ENCODE data around the gene ICA1L.
"Not testable (repeated sequence)": the region's sequence is repeated elsewhere in the genome, so short reads cannot be mapped to it uniquely, and the experiment has no call there.

Gene ICA1L

GRCh38 chr2:202871300-202872141, at the start of gene ICA1L:
Gene ICA1L, minus strand, starts transcription at chr2:202871766. Its CDS starts 42,757 bp downstream, at chr2:202829009.
- peak; percentile 44 for DNase-seq

DNA sequence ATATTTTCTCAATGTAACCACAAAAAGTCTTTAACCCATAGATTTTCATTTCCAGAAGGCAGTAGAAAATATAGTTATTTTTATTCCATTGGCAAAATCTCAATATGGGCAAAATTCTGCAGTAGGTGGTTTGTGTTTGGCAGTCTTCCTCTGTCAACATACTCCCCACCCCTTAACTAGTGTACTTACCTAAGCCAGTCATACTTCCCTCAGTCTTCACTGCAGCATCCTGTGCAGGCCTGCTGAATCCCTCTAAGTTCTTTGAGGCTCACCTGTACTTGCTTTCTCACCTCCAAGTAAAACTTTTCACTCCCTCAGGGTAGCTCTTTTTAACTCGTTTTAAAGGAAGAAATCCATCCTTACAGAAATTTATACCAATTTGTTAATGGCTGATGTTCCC, 47.3 kb upstream of the ICA1L start:
- no peak for DNase-seq

GRCh38 chr2:202912342-202913201, 41.0 kb upstream of the ICA1L start:
- DNase-seq = not testable (repeated sequence)

GRCh38 chr2:202911512-202912341, 40.2 kb upstream of the ICA1L start, which contains the start of the genes CARF and WDR12:
Gene CARF, plus strand, starts transcription at chr2:202912275. Its CDS starts 29,628 bp downstream, at chr2:202941903.
Gene WDR12, minus strand, starts transcription at chr2:202911673. Its CDS starts 197 bp downstream, at chr2:202911476.
- peak; percentile 90 for DNase-seq

- DNase-seq = no peak
Observed at GRCh38 chr2:202911203-202911511, 39.6 kb upstream of the ICA1L start.

- no peak for DNase-seq
Observed at GRCh38 chr2:202910698-202911097, 39.1 kb upstream of the ICA1L start.

DNA sequence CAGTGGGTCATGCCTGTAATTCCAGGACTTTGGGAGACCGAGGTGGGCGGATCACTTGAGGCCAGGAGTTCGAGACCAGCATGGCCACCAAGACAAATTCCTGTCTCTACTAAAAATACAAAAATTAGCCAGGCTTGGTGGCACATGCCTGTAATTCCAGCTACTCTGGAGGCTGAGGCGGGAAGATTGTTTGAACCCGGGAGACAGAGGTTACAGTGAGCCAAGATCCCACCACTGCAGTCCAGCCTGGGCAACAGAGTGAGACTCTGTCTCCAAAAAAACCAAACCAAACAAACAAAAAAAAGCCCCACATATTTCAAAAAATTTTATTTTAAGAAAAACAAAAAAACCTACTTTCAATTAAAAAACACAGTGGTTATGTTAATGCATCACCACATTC, 38.7 kb upstream of the ICA1L start:
- DNase-seq = not testable (repeated sequence)

DNA sequence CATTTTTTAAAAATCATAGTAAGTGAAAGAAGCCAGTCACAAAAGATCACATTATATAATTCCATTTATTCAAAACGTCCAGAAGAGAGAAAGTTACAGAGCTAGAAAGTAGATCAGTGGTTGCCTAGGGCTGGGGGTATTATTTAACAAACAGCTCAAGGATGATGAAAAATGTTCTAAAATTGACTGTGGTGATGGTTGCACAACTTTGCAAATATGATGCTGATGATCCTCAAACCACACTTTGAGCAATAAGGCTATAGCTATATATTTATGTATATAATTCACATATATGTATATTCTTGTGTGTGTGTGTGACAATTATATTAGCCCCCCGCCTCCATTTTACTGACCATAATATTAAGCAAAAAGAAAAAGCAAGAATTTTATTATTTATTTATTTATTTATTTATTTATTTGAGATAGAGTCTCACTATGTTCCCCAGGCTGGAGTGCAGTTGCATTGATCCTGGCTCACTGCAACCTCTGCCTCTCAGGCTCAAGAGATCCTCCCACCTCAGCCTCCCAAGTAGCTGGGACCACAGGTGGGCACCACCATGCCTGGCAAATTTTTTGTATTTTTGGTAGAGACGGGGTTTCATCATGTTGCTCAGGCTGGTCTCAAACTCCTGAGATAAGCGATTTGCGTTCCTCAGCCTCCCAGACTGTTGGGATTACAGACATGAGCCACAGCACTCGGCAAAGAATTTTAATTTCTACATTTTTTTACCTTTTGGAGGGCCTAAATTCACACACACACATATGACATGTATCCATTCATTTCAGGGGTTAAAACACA, 38.0 kb upstream of the ICA1L start:
- no peak for DNase-seq

- DNase-seq = no peak
Observed at GRCh38 chr2:202908186-202908585, 36.6 kb upstream of the ICA1L start.

GRCh38 chr2:202905507-202905906, 33.9 kb upstream of the ICA1L start:
- not testable (repeated sequence) for DNase-seq

GRCh38 chr2:202885190-202885589, 13.6 kb upstream of the ICA1L start:
- DNase-seq = no peak

GRCh38 chr2:202883987-202884675, 12.6 kb upstream of the ICA1L start:
- DNase-seq = no peak

- no peak for DNase-seq
Observed at GRCh38 chr2:202881570-202881969, 10.0 kb upstream of the ICA1L start.

GRCh38 chr2:202877699-202878098, 6.1 kb upstream of the ICA1L start:
- no peak for DNase-seq

- DNase-seq = peak; percentile 60
Observed at GRCh38 chr2:202870431-202871299, 901 bp downstream of the ICA1L start.

DNA sequence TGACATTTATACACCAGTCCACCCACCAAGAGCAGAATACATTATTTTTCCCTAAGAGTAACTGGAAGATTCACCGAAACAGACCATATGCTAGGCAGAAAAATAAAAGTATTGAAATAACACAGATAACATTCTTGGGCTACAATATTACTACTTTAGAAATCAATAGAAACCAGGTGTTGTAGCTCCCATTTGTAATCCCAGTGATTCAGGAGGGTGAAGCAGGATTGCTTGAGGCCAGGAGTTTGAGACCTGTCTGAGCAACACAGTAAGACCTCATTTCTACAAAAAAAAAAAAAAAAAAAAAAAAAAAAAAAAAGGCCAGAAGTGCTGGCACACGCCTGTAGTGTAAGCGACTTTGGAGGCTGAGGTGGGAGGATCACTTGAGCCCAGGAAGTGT, 9.6 kb downstream of the ICA1L start:
- DNase-seq = no peak

- DNase-seq = no peak
Observed at GRCh38 chr2:202858601-202859000, 13.0 kb downstream of the ICA1L start.

- not testable (repeated sequence) for DNase-seq
Observed at GRCh38 chr2:202849343-202849742, 22.2 kb downstream of the ICA1L start.

DNA sequence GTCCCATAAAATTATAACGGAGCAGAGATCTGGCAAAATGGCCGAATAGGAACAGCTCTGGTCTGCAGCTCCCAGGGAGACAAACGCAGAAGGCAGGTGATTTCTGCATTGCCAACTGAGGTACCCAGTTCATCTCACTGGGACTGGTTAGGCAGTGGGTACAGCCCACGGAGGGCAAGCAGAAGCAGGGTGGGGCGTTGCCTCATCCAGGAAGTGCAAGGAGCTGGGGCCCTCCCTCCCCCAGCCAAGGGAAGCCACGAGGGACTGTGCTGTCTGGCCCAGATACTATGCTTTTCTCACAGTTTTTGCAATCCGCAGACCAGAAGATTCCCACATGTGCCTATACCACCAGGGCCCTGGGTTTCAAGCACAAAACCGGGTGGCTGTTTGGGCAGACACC, 22.8 kb downstream of the ICA1L start:
- no peak for DNase-seq
